Neural crest cell (in vitro differentiated cells): Measurements from ENCODE around the gene GRXCR2. TPM values are rescaled to one million over a fixed set of nuclear protein-coding genes. Genes with fewer than 3 reads are reported as not detected.
A peak's percentile ranks its signal among the peaks of the same experiment; 100 is the strongest.

Experiments used
- DNase-seq: peaks from one replicate; pipeline ENCODE4 v3.0.0; 2021; ENCODE audit warnings: low read depth, mixed read lengths, low spot score
- H3K27ac Mint-ChIP-seq: one replicate; pipeline ENCODE4 v1.8.0; 2021; ENCODE audit warnings: mild to moderate bottlenecking, mixed read lengths; ENCODE audit not compliant: unreplicated experiment
- H3K27me3 Mint-ChIP-seq: 2 replicates; pipeline ENCODE4 v1.8.0; 2021; ENCODE audit warnings: low read depth, mild to moderate bottlenecking, mixed read lengths
- H3K36me3 Mint-ChIP-seq: 2 replicates; pipeline ENCODE4 v1.8.0; 2021; ENCODE audit warnings: low read depth, mild to moderate bottlenecking, mixed read lengths
- H3K4me1 Mint-ChIP-seq: 2 replicates; pipeline ENCODE4 v1.8.0; 2021; ENCODE audit warnings: mixed read lengths
- H3K4me3 Mint-ChIP-seq: one replicate; pipeline ENCODE4 v1.8.0; 2021; ENCODE audit warnings: mild to moderate bottlenecking, mixed read lengths
- H3K9me3 Mint-ChIP-seq: 2 replicates; pipeline ENCODE4 v1.8.0; 2021; ENCODE audit warnings: mixed read lengths
- CTCF ChIP-seq: fragments of 200-600 bp; sonication (generic); conservative IDR thresholded peaks from 2 replicates; pipeline ENCODE4 v1.5.0; 2021; ENCODE audit warnings: antibody characterized with exemption, mild to moderate bottlenecking
- total RNA-seq: library from RNA; stranded (reverse); gene quantifications from 2 replicates; pipeline ENCODE4 v1.2.1, GENCODE V29; 2021

GRXCR2 gene
- total RNA-seq, 1 donor from 2014 or later = not detected

- DNase-seq = peak; percentile 18
- H3K4me3 Mint-ChIP-seq = peak overlapping the region; percentile 79
- no peaks in the 10 kb centered on the region for H3K27me3 Mint-ChIP-seq
- H3K9me3 Mint-ChIP-seq = no peaks in the 10 kb centered on the region
- H3K4me1 Mint-ChIP-seq = peaks cover 10% of the 10 kb centered on the region
- H3K36me3 Mint-ChIP-seq = no peaks in the 10 kb centered on the region
- H3K27ac Mint-ChIP-seq = peak overlapping the region; percentile 93
- TF ChIP-seq CTCF = no peak
These were observed 16.5 kb downstream of the GRXCR2 start for GRCh38 chr5:145856285-145856818.

- peaks cover 10% of the 10 kb centered on the region for H3K4me1 Mint-ChIP-seq
- no peaks in the 10 kb centered on the region for H3K9me3 Mint-ChIP-seq
- no peak for DNase-seq
- TF ChIP-seq CTCF = no peak
- no peak overlapping the region for H3K27ac Mint-ChIP-seq
- no peaks in the 10 kb centered on the region for H3K27me3 Mint-ChIP-seq
- H3K4me3 Mint-ChIP-seq = peak overlapping the region; percentile 79
- H3K36me3 Mint-ChIP-seq = no peaks in the 10 kb centered on the region
These were observed 17.0 kb downstream of the GRXCR2 start for GRCh38 chr5:145855763-145856267.

GRCh38 chr5:145854651-145855258, 18.1 kb downstream of the GRXCR2 start:
- no peak overlapping the region for H3K27ac Mint-ChIP-seq
- peaks cover 10% of the 10 kb centered on the region for H3K4me1 Mint-ChIP-seq
- no peak overlapping the region for H3K4me3 Mint-ChIP-seq
- DNase-seq = no peak
- H3K27me3 Mint-ChIP-seq = no peaks in the 10 kb centered on the region
- no peak for TF ChIP-seq CTCF
- H3K36me3 Mint-ChIP-seq = no peaks in the 10 kb centered on the region
- no peaks in the 10 kb centered on the region for H3K9me3 Mint-ChIP-seq

DNA sequence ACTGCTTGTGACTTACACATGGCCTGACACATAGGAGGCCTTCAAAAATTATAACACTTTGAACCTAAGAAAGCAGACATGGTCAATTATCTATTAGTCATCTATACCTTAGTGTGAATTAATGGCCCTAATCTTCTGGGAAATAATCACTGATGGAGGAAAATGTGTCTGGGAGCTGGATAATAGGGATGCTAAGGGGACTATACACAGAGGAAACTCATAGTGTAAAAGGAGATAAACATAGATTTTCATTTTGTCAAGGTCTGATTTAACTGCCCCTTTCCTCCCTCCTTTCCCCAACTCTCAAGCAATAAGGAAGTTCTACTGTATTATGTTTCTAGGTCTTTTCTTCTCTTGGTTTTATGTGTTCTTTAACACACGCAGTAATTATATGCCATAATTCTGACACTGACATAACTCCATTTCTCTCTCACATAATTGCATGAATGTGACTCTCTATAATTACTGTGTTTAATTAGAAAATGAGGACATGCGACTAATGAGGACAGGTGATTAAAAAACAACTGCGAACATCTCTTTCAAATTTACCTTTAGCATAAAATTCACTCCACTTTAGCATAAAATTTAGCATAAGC, 18.9 kb downstream of the GRXCR2 start:
- no peaks in the 10 kb centered on the region for H3K27me3 Mint-ChIP-seq
- no peaks in the 10 kb centered on the region for H3K9me3 Mint-ChIP-seq
- H3K27ac Mint-ChIP-seq = no peak overlapping the region
- no peaks in the 10 kb centered on the region for H3K36me3 Mint-ChIP-seq
- TF ChIP-seq CTCF = no peak
- H3K4me1 Mint-ChIP-seq = peaks cover 10% of the 10 kb centered on the region
- no peak for DNase-seq
- no peak overlapping the region for H3K4me3 Mint-ChIP-seq

DNA sequence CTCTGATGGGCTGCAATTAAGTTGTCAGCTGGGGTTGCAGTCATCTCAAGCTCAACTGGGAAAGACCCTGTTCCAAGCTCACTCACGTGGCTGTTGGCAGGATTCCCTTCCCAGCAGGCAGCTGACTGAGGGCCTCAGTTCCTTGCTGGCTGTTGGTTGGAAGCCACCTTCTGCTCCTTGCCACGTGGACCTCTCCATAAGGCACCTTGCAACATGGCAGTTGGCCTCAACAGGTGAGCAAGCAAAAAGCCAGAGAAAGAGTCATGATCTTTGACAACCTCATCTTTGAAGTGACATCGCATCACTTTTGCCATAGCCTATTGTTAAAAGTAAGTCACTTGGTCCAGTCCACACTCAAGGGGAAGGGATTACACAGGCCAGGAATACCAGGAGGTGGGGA, 19.8 kb downstream of the GRXCR2 start:
- H3K9me3 Mint-ChIP-seq = no peaks in the 10 kb centered on the region
- H3K4me1 Mint-ChIP-seq = peaks cover 10% of the 10 kb centered on the region
- DNase-seq = no peak
- no peak overlapping the region for H3K27ac Mint-ChIP-seq
- no peak for TF ChIP-seq CTCF
- H3K36me3 Mint-ChIP-seq = no peaks in the 10 kb centered on the region
- no peak overlapping the region for H3K4me3 Mint-ChIP-seq
- no peaks in the 10 kb centered on the region for H3K27me3 Mint-ChIP-seq
